MM.1S (cell line): Measurements from ENCODE around the gene CDC42EP5.
A peak's percentile ranks its signal among the peaks of the same experiment; 100 is the strongest.

Experiments used
- EZH2 ChIP-seq: fragments of 300-600 bp; sonication (generic); optimal IDR thresholded peaks from 2 replicates; pipeline ENCODE3; 2017; ENCODE audit warnings: low read depth, mild to moderate bottlenecking, antibody characterized with exemption, low read length, mixed read lengths
- EZH2phosphoT487 ChIP-seq: fragments of 300-600 bp; sonication (generic); IDR thresholded peaks from 2 replicates; pipeline ENCODE4 v1.6.1; 2018; ENCODE audit warnings: antibody characterized with exemption, low read length
- TF ChIP-seq, protein P1 (sequence below): fragments of 300-600 bp; sonication (generic); IDR thresholded peaks from 2 replicates; pipeline ENCODE4 v1.5.1; 2016; ENCODE audit warnings: antibody characterized with exemption, low read length, mixed read lengths

DNA sequence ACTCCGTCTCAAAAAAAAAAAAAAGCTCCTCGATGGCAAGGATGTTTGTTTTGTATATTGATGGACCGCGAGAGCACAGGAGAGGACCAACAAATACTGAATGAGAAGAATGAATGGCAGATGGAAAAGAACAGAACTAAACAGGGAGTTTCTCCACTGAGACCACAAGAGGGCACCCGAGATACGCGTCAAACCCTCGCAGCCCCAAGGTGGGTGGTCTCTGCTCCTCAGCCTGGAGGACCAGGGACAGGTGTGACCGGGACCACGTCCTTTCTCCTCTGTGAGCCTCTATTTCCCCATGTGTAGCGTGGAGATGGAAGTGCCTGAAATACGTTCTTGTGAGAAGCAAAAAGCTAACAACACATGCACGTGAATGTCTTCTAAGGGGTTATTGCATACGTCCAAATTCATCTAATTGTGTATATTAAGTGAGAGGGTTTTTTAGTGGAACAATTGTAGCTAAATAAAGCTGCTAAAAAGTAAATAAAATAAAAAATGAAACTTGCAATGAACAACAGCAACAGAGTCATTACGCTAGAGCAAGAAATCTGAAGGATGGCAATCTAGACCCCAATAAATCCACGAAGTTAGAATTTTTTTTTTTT, 8.3 kb upstream of the CDC42EP5 start:
- TF ChIP-seq, protein P1, sequence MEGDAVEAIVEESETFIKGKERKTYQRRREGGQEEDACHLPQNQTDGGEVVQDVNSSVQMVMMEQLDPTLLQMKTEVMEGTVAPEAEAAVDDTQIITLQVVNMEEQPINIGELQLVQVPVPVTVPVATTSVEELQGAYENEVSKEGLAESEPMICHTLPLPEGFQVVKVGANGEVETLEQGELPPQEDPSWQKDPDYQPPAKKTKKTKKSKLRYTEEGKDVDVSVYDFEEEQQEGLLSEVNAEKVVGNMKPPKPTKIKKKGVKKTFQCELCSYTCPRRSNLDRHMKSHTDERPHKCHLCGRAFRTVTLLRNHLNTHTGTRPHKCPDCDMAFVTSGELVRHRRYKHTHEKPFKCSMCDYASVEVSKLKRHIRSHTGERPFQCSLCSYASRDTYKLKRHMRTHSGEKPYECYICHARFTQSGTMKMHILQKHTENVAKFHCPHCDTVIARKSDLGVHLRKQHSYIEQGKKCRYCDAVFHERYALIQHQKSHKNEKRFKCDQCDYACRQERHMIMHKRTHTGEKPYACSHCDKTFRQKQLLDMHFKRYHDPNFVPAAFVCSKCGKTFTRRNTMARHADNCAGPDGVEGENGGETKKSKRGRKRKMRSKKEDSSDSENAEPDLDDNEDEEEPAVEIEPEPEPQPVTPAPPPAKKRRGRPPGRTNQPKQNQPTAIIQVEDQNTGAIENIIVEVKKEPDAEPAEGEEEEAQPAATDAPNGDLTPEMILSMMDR = peak; percentile 69
- TF ChIP-seq EZH2phosphoT487 = no peak
- TF ChIP-seq EZH2 = no peak
